ENCODE measurements around the gene PAH. TPM values are rescaled to one million over a fixed set of nuclear protein-coding genes. Genes with fewer than 3 reads are reported as not detected.
A peak's percentile ranks its signal among the peaks of the same experiment; 100 is the strongest.

PAH gene
- total RNA-seq, 1 donor from 2014 or later = not detected

GRCh38 chr12:102814691-102815367 is 102.2 kb downstream of the PAH start:
- TF ChIP-seq, protein P1, sequence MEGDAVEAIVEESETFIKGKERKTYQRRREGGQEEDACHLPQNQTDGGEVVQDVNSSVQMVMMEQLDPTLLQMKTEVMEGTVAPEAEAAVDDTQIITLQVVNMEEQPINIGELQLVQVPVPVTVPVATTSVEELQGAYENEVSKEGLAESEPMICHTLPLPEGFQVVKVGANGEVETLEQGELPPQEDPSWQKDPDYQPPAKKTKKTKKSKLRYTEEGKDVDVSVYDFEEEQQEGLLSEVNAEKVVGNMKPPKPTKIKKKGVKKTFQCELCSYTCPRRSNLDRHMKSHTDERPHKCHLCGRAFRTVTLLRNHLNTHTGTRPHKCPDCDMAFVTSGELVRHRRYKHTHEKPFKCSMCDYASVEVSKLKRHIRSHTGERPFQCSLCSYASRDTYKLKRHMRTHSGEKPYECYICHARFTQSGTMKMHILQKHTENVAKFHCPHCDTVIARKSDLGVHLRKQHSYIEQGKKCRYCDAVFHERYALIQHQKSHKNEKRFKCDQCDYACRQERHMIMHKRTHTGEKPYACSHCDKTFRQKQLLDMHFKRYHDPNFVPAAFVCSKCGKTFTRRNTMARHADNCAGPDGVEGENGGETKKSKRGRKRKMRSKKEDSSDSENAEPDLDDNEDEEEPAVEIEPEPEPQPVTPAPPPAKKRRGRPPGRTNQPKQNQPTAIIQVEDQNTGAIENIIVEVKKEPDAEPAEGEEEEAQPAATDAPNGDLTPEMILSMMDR (IDR thresholded peaks at IDR 0.05) = no peak
- H3K9me3 ChIP-seq = no peaks in the 10 kb centered on the region
- no peaks in the 10 kb centered on the region for H3K36me3 ChIP-seq
- H3K27me3 ChIP-seq = no peaks in the 10 kb centered on the region
- no peak overlapping the region for H3K27ac ChIP-seq
- no peaks in the 10 kb centered on the region for H3K4me1 ChIP-seq
- no peak overlapping the region for H3K4me3 ChIP-seq
- no peak for DNase-seq (ENCODE audit: low spot score in 2 of 2)
- intact Hi-C loops (cut with DNase I) = no loop called here

- Histone ChIP-seq H3K27me3 (no peaks in the 10 kb centered on the region), H3K36me3 (no peaks in the 10 kb centered on the region), H3K4me1 (no peaks in the 10 kb centered on the region), H3K4me3 (no peak overlapping the region), H3K27ac (no peak overlapping the region), H3K9me3 (no peaks in the 10 kb centered on the region)
- no peak for DNase-seq (ENCODE audit: low spot score in 2 of 2)
- TF ChIP-seq, protein P1 (IDR thresholded peaks at IDR 0.05) = no peak
- intact Hi-C loops (cut with DNase I) = no loop called here
Measured at GRCh38 chr12:102812344-102812743, 104.7 kb downstream of the PAH start.

GRCh38 chr12:102811110-102811737 is 105.8 kb downstream of the PAH start:
- Histone ChIP-seq H3K9me3 (no peaks in the 10 kb centered on the region), H3K27me3 (no peaks in the 10 kb centered on the region), H3K27ac (no peak overlapping the region), H3K4me1 (no peaks in the 10 kb centered on the region), H3K4me3 (no peak overlapping the region), H3K36me3 (no peaks in the 10 kb centered on the region)
- intact Hi-C loops (cut with DNase I) = no loop called here
- TF ChIP-seq, protein P1 (IDR thresholded peaks at IDR 0.05) = peak in 1 of 3 experiments; percentile 19
- DNase-seq (ENCODE audit: low spot score in 2 of 2) = no peak

DNA sequence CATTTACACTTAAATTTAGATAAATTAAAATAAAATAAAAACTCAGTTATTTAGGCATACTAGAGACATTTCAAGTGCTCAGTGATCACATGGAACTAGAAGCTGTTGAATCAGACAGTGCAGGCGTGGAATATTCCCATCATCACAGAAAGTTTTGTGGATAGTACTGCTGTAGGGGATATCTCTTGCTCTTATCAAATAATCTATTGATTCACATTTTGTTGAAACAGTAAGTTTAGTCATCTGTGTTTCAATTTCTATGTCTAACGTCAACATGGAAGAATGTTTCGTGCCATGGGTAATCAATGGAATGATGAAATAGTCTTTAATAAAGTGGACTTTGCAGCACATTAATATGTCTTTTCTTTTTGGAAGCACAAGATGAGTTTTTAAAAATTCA is 108.6 kb downstream of the PAH start:
- H3K36me3 ChIP-seq = no peaks in the 10 kb centered on the region
- no peak overlapping the region for H3K4me3 ChIP-seq
- no peak for DNase-seq (ENCODE audit: low spot score in 2 of 2)
- no peak overlapping the region for H3K27ac ChIP-seq
- H3K27me3 ChIP-seq = no peaks in the 10 kb centered on the region
- TF ChIP-seq, protein P1 (IDR thresholded peaks at IDR 0.05) = no peak
- H3K4me1 ChIP-seq = no peaks in the 10 kb centered on the region
- H3K9me3 ChIP-seq = no peaks in the 10 kb centered on the region
- intact Hi-C loops (cut with DNase I) = no loop called here

DNA sequence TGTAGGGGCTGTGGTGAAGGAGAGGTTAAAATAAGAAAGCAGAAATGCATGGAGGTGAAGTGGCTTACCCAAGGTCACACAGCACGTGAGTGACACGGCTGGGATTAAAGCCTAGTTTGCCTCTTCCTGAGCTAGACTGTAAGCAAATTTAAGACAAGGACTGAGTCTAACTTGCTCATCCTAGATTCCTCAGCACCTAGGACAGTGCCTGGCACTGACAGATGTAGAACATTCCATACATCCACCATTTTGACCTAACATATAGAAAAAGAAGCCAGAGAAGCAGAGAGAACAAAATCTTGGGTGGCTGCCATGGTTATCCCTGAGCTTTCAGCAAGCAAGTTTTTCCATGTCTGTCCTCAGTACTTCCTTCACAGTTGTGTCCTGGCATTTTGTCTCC is 110.5 kb downstream of the PAH start:
- H3K9me3 ChIP-seq = no peaks in the 10 kb centered on the region
- H3K4me3 ChIP-seq = no peak overlapping the region
- H3K36me3 ChIP-seq = no peaks in the 10 kb centered on the region
- no peak overlapping the region for H3K27ac ChIP-seq
- intact Hi-C loops (cut with DNase I) = no loop called here
- H3K27me3 ChIP-seq = no peaks in the 10 kb centered on the region
- TF ChIP-seq, protein P1 (IDR thresholded peaks at IDR 0.05) = no peak
- no peaks in the 10 kb centered on the region for H3K4me1 ChIP-seq
- no peak for DNase-seq (ENCODE audit: low spot score in 2 of 2)

All from ascending aorta (tissue), 2 donors.